SH-SY5Y (cell line): ENCODE measurements around the gene PFKFB2.

Source experiments
- GATA2 ChIP-seq: IDR thresholded peaks from 2 replicates; pipeline ENCODE4 v1.6.1; 2011; ENCODE audit warnings: mild to moderate bottlenecking, low read depth, low read length
- GATA3 ChIP-seq: IDR thresholded peaks from 2 replicates; pipeline ENCODE4 v1.6.1; 2011; ENCODE audit warnings: low read depth, mild to moderate bottlenecking, low read length, moderate library complexity

DNA sequence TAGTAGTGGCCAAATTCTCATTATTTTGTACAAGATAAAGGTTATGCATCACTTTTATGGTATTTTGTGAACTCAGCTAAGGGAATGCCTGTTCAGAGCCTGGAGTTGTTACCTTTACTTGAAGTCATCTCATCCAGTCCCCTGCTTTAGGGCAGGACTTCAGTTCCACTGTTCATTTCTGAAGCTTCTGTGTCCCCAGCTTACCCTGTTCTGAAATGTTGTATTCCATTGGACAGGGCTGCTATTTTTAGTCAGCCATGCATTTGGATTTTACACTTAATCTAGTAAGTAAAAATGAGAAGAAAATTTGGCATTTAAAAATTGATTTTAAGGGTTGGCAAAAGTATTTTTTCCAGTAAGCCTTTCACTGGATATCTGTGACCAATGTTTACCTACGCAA lies 23.9 kb downstream of the PFKFB2 start:
- TF ChIP-seq GATA2: no peak
- TF ChIP-seq GATA3: no peak
